ENCODE measurements around the gene HCFC2. TPM values are rescaled to one million over a fixed set of nuclear protein-coding genes. Genes with fewer than 3 reads are reported as not detected.

HCFC2 gene
- total RNA-seq, 1 donor from 2014 or later = 14.4 TPM

DNA sequence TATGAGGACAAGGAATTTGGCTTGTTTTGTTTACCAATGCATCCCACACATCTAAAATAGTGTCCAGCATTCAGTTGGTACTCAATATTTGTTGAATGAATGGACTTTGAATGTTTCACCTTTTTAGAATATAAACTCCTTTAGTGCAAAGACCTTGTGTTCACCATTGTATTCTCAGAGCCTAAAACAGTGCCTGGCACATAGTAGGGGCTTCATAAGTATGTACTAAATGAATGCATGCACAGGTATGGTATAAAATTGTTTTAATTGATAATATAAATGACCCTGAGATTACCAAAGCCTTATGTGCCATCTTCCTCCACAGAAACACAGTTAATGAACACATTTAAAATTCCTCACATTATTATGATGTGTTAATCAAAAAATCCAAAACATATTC is 78.7 kb downstream of the HCFC2 start:
- no peak for DNase-seq (ENCODE audit: low spot score)
- intact Hi-C loops (cut with DNase I) = no loop called here

DNA sequence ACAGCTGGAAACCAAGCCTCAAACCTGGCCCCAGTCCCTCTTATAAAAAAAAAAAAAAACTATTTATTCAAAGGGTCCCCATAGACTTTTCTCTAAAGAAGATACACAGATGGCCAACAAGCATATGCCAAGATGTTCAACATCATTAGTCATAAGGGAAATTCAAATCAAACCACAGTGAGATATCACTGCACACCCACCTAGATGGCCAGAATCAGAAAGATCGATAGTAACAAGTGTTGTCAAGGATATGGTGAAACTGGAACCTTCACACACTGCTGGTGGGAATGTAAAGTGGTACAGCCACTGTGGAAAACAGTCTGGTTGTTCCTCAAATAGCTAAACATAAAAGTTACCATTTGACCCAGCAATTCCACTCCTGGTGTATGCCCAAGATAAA is 79.6 kb downstream of the HCFC2 start:
- DNase-seq (ENCODE audit: low spot score) = no peak
- intact Hi-C loops (cut with DNase I) = no loop called here

DNA sequence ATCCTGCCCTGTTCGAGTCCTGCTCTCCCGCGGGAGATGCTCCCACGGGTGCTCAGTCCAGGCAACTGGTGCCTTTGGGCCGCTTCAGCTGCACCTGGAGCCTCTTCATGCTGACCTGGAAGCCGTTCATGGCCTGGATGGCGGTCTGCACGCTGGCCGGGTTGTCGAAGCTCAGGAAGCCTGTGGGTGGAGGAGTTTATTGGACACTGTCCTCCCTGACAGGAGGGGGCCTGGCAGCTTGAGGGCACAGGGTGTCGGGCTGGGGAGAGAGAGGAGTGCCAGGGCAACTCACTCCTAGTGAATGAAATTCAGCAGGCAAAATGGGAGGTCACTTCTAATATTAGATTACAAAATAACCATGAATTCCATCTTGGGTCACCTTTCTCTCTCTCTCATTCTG is 83.0 kb downstream of the HCFC2 start:
- intact Hi-C loops (cut with DNase I) = no loop called here
- DNase-seq (ENCODE audit: low spot score) = no peak

DNA sequence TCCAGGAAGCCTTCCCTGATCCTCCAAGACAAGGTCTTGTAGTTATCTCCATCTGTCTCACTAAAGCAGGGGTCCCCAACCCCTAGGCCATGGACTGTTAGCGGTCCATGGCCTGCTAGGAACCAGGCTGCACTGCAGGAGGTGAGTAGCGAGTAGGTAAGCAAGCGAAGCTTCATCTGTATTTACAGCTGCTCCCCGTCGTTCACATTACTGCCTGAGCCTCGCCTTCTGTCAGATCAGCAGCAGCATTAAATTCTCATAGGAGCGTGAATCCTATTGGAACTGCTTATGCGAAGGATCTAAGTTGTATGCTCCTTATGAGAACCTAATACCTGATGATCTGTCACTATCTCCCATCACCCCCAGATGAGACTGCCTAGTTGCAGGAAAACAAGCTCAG is 86.1 kb downstream of the HCFC2 start:
- intact Hi-C loops (cut with DNase I) = no loop called here
- no peak for DNase-seq (ENCODE audit: low spot score)

DNA sequence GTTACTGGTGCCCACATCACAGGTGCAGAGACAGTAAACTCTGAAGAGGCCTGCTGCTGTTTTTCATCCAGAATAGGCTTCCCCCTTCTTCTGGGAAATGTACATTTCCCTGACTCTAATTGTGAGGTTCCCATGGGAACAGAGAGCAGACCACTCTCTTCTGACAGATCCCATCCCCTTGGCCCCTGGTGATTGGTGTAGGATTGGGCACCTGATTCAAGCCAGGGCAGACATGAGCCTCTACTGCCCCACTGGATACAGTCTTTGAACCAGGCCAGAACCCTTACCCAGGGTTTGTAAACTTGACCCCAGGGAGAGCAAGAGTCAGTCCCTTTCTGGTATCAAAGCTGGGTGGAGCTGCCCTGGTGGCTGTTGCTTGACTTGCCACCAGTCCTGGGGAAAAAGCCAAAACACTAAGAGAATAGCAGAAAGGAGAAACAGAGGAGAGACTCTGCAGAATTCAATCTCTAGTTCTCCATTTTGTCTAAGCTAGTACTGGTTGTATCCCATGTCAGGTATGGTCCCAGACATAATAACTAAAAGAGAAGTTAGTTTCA is 88.4 kb downstream of the HCFC2 start:
- intact Hi-C loops (cut with DNase I) = no loop called here
- no peak for DNase-seq (ENCODE audit: low spot score)

DNA sequence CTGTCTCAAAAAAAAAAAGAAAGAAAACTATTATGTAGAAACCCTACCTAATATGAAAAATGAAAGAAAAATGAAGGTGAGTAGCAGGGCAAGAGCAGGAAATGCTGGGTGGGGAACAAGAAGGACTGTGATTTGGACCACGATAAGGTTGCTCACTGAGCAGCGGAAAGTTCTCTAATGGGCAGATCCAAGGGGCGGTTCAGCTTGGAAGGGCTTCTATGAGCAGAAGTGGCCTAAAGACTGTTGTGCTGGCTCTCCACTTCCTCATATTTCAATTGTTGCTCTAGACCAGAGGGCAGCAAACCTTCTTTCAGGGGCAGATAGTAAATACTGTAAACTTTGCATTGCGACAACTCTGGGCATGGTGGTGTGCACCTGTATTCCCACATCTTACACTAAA is 90.0 kb downstream of the HCFC2 start:
- DNase-seq (ENCODE audit: low spot score) = no peak
- intact Hi-C loops (cut with DNase I) = no loop called here

DNA sequence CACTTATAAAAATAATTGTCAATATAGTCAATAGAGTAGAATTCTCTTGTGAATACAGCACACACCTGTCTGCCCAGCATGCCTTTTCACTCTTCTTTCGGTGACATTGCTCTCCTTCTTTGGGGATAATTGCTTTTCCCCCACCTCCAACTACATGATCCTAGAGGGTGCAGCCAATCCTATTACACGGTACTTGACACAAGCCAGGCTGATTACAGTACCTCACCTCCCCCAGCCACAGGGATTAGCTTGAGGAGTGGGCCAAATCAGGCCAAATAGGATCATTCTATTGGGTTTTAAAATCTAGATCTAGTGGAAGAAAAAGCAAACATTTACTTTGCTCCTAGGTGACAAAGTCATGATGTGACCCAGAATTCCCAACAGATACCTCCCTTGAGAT is 90.5 kb downstream of the HCFC2 start:
- no peak for DNase-seq (ENCODE audit: low spot score)

More for the DNA sequence above, 90.5 kb downstream of the HCFC2 start:
- intact Hi-C loops (cut with DNase I) = no loop called here

Other genes starting within 250 kb of the HCFC2 start
- gene NT5DC3, start 223.3 kb upstream of the HCFC2 start, total RNA-seq = 4.7 TPM
- 433 TPM for gene HSP90B1, start 134.1 kb upstream of the HCFC2 start, total RNA-seq
- gene TDG, start 98.7 kb upstream of the HCFC2 start, total RNA-seq = 13.0 TPM
- gene GLT8D2, start 14.3 kb upstream of the HCFC2 start, total RNA-seq = 5.5 TPM
- gene NFYB, start 73.7 kb downstream of the HCFC2 start, total RNA-seq = 31.1 TPM
- gene TXNRD1, start 151.2 kb downstream of the HCFC2 start, total RNA-seq = 121 TPM
- 2.1 TPM for gene EID3, start 239.2 kb downstream of the HCFC2 start, total RNA-seq